EL (cell line): ENCODE measurements around the gene DAPK2.
A peak's percentile ranks its signal among the peaks of the same experiment; 100 is the strongest.

ENCODE experiments used
- DNase-seq: peaks from one replicate; pipeline ENCODE4 v3.0.0-alpha.2; 2016

DAPK2 gene

DNA sequence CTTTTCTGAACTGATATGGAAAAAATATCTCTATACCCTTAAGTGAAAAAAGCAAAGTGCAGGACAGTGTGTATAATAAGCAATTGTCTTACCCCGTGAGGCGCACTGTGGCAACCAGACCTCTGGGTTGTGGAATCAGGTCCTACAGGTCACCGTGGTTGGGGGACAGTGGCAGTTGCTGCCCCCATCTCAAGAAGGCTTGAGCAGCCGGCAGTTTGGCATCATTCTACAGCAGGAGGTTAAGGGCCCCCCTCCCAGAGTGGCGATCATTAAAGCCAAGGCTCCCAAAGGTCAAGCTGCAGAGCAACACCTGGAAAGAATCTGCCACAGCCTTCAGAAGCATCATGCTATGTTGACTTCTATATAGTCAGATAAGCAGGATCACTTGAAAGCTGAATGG is 156.5 kb downstream of the DAPK2 start:
- no peak for DNase-seq

DNA sequence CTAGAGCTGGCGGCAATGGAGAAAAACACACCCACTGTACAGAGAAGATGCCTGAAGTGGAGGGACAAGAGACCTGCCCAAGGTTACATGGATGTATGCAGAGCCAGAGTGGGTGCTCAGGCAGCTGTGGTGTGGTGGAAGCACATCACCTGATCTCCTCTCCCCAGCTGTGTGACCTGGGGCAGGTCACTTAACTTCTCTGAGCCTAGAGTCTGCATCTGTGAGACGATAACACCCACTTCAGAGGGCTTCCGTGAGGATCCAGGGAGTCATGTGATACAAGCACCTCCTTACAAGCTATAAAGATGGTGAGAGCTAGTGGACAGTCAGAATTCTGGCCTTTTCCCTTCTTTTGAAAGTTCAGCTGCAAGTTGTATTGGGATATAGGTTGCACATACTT is 157.5 kb downstream of the DAPK2 start:
- DNase-seq = no peak

DNA sequence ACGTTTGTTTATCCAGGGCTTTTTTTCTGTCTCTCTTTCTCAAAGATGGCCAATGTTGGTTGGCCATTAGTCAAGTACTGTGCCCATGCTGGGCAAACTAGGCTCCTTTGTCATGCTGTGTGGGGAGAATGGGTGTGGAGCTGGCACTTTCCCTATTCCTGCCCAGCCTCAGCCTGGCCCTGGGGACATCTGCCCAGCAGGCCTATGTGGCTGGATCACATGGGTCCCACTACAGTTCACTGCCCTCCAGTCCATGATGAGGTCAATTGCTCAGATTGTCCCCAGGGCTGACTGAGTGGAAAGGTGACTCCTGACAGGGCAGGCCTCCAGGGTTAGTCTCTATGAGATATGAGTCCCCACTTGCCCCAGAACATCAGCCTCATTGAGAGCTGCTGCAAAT is 158.1 kb downstream of the DAPK2 start:
- no peak for DNase-seq

DNA sequence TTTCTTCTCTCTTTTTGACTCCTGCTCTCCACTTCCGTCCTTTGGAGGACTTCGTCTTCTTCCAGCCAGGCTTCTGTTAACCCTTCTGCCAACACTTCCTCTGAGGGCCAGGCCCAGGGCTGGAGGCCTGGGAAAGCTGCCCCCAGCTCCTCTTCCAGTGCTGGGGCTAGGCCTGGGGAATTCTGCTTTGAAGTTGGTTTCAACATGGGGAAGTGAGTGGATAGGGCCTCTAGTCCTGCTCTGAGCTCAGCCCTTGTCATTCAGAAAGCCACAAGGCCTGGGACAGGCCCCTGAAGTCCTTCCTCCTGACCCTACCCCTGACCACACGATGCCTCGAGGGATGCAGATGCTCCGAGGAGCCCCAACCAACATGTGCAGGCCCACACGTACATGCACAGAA is 158.7 kb downstream of the DAPK2 start:
- DNase-seq = no peak

DNA sequence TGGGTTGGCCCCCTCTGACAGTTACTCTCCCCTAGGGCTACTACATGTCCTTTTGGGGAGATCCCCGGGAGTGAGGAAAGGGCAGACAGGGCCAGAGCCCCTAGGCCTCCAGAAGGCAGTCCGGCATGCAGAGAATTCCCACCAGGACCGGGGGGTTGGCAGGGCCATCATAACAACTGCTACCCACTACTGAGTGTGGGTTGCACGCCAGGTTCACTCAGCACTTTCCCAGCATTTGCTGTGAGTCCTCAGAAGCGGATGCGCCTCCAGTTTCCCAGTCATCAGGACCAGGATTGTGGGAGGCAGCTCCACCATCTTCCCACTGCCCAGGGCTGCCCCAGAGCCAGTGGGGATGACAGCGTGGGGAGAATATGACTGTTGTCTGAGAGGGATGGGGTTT is 161.3 kb downstream of the DAPK2 start:
- DNase-seq = no peak

DNA sequence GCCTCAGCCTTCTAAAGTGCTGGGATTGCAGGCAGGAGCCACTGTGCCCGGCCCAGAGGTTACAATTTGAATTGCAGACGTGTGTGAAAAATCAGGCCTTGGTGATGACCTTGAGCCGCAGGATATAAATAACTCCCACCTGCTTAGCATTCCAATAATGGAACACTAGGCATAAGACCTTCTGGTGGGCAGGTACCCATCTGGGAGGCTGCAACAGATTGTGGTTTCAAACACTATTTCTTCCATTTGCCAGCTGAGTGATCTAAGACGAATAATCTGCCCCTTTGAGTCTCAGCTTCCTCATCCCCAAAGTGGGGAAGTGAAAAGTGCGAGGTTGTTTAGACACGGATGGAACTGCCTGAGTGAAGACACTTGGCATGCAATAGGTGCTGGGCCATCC is 164.9 kb downstream of the DAPK2 start:
- no peak for DNase-seq

DNA sequence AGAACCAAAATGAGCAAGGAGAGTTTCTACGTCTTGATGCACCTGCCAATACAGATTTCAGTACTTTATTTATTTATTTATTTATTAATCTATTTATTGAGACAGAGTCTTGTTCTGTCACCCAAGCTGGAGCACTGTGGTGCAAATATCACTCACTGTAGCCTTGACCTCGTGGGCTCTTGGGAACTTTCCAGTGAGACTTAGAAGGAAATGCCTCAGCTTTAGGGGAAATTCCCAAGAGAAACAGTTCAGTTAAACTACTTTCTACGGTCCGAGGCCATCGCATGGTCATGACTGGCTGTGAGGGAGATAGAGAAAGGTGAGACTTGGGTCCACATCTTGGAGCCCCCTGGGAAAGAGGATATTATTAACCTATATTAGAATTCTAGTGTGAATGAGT is 165.5 kb downstream of the DAPK2 start:
- peak; percentile 56 for DNase-seq

DNA sequence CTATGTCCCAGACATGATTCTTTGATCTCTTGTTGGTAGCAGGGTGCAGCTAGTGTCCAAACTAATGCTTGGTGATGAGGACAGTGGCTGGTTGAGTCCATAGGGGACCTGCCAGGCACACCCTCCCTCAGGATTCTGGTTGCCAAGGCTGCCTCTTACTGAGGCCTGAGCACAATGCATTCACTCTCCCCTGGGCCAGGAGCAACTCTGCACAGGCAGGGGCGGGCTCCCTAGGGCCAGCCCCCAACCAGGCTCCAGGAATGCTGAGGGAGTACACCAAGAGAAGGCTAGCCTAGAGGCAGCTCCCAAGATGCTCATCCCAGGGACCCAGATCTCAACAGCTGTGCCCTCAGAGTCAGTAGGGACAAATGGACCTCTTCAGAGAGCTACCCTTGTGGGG is 166.3 kb downstream of the DAPK2 start:
- DNase-seq = no peak

DNA sequence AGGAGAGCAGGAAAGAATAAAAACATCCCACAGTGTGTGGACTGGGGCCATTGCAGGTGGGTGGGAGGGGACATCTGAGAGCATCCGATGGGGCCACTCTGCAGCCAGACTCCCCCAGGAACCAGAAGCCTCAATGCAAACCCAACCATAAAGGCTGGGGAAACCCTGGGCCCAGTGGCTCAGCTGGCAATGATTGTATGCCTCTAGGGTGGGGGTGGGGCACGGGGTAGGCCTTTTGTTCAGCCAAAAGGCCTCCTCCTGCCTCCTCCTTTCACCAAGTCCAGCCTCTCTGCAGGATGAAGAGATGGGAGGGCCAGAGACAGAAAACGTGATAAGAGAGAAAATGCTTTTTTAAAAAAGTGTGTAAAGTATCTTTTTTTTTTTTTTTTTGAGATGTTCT is 167.1 kb downstream of the DAPK2 start:
- DNase-seq = no peak

DNA sequence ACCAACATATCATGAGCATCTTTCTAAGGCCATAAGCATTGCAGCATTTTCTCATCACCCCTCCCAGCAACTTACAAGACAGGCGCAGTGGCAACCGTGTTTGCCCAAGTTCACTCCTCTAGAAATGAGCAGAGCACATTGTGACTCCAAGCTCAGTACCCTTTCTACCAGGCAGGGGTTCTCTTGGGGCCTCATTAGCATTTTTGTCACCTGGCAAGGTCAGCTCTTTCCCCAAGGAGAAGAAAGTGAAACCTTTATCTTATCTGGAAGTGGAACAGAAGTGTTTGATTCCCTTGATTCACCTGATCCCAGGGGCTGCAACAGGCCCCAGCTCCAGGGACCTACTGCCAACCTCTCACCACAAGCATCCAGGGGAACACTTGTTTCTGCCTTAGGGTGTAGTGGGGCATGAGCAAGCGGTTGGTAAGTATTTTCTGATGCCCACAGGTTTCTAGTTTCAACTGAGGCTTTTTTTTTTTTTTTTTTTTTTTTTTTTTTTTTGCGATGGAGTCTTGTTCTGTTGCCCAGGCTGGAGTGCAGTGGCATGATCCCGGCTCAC is 168.5 kb downstream of the DAPK2 start:
- DNase-seq = no peak

DNA sequence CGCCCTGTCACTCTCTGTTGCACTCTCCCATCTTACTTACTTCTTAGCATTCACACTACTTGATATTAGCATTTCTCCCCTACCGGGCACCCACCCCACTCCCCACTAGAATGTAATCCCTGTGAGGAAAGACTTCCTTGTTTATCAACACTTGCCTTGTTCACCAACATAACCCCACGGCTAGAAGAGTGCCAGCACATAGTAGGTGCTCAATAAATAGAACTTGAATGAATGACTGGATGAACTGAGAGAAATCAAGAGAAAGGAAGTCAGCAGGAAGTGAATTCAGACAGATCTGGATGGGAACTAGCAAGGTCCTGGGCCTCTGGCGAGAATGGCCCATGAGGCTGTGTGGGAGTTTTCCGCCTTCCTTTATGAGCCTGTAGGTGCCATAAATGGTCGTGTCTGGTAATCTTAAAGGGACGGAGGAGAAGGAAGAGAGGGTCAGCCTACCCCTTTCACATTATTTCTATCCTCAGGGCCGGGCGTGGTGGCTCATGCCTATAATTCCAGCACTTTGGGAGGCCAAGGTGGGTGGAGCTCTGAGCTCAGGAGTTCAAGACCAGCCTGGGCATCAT is 170.1 kb downstream of the DAPK2 start:
- no peak for DNase-seq

DNA sequence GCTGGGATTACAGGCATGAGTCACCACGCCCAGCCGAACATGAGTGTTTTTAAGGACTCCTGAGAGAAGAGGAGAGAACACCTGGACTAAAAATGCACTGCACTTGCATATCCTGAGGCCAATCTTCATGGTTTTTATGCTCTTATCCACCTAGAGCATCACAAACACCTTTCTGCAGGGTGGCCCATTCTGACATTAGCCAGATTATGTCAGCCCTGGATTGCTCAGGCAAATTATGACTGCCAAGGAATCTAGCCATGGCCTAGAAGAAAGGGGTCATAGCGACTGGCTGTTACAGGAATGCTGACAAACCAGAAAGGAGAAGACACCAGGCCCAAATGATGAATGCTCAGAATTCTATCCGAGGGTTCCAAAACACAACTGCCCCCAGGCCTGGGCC is 171.7 kb downstream of the DAPK2 start:
- DNase-seq = no peak

DNA sequence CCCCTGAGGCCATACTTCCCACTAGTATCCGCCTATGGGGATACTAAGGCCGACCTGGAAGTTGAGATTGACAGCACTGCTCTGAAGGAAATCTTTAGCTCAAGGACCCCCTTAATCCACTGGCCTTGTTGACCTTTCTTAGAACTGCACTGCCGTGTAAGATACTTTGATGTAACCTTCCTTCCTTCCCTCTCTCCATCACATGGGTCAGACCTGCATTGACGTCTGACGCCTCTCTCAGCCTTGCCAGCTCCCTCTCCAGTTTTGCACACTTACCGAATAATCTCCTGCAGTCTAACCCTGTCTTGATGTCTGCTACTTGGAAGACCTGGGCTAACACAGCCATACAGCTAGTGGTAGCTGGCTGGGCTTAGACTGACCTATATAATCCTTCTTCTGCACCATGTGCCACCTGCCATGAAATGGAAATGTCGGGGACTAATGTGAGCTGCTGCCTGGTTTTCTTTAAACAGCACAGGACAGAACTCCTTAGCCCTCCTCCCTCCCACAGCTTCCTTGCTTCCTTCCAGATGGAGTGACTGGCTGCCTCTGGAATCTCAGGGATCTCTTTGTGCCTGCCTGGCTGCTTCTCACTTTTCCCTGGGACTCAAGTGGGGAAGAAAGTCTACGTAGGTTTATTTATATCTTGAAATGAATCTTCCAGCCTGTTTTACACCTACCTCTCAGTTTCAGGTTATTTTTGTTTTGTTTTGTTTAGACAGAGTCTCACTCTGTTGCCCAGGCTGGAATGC is 173.3 kb downstream of the DAPK2 start:
- DNase-seq = peak; percentile 41

DNA sequence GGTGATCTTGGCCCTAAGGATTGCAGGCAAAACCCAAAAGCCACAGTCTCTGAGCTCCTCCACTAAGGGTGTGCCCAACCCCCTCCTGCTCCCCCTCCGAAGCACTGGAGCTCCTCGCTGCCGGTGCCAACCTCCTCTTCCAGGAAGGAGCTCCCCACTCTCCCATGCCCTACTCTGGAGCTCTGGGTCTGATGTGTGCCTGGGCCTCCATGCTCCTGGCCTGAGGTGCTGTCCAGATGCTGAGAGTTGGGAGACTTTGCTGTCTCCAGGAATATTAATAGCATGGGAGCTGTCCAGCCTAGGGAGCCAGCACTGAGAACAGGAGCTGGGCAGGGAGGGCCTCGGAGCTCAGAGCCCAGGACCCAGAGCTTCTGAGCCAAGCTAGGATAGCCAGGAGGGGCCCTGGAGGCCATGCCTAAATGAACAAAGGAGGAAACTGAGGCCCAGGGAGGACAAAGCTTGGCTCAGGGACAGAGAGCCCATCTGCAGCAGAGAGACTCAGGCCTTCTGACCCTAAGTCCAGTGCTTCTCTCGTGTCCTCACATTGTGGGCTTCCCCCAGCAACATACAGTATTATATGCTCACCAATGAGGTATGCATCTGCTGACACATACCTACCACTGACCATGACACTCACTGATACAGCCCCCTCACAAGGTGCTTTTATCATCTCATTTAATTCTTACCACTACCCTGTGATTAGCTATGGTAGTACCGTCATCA is 175.6 kb downstream of the DAPK2 start:
- peak; percentile 74 for DNase-seq

DNA sequence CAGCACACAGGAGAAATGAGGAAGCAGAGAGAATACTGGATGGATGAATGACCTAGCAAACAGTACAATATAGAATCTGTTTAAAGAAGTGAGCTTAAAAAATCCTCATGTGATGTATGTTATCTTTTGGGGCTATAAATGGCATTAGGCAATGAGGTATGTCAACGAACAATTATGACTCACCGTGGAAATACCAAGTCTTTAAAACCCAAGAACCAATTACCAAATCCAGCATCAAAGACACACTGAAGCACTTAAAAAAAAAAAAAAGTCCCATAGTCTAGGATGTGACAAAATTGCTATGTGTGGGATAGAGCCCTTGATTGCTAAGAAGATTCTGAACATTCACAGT is 176.3 kb downstream of the DAPK2 start:
- peak; percentile 41 for DNase-seq

DNA sequence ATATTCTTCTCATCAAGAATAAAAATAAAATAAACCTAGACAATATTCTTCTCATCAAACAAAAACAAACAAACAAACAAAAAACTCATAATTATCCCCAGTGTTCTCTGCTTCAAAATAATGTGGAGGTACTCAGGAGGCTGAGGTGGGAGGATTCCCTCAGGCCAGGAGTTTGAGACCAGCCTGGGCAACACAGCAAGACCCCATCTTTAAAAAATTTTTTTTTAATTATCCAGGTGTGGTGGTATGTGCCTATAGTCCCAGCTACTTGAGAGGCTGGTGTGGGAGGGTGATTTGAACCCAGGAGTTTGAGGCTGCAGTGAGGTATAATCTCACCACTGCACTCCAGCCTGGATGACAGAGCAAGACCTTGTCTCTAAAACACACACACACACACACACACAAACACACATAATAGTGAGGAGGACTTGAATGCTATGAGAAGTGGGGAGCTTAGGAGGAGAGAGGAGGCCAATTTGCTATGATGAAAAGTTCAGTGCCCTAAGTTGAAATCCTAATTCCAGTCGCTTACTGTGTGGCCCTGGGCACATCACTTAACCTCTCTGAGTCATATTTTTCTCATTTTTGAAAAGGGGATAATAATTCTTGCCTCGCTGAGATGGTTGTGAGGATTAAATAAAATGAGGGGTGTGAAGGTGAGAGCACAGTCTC is 176.8 kb downstream of the DAPK2 start:
- no peak for DNase-seq

DNA sequence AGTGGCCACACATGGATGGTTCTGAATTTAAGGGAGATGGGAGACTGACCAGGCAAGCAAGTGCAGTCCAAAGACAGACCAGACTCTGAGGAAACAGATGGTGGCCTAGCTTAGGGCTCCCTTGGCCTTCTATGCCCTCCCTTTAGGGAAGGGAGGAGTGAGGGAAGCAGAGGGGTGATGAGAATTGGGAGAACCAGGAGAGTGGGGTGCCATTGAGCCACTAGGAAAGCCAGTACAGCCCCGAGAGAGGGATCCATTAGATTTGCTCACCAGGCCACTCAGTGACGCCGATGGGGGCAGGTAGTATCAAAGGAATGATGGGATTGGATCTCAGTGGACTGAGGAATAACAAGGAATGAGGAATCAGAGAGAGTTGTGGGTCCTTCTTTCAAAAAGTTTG is 182.1 kb downstream of the DAPK2 start:
- no peak for DNase-seq

DNA sequence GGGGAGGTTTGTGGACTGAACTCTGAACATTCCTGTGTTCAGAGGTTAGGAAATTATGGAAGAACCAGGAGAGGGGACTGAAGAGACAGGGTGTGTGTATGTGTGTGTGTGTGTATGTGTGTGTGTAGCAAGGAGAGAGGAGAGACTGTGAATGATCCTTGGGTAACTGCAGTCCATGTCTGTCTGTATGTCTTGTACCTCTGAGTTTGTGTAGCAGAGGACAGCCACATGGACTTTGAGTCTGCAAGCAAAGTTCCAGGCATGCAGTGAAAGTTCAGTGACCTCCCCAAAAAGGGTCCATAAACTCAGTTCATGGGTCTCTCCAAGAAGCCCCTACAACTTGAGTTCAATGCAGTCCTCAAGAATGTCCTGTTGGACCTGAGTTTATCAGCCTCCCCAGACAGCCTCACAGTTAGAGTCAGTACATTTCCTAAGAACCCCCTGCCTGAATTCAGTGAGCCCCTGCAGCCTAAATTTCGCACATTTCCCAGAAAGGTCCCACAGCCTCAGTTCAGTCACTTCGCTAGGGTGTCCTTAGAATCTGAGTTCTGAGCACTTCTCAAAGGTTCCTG is 184.3 kb downstream of the DAPK2 start:
- no peak for DNase-seq

DNA sequence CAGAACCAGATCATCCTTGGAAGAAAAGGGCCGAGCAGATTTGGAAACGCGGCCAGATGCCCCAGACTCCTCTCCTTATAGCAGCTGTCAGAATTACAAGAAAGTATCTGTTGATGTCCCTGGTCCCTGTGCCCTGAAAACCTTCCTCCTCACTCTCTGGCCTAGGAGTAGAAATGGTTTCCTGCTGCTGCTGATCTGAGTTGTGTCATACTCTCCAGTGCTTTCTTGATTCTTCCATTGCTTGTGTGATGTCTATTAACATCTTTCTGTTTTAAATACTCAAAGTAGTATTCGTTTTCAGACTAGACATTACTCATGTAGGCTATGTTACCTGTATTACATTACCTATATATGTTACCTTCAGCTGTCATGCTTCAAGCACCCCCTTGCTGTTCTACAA is 185.7 kb downstream of the DAPK2 start:
- DNase-seq = no peak

DNA sequence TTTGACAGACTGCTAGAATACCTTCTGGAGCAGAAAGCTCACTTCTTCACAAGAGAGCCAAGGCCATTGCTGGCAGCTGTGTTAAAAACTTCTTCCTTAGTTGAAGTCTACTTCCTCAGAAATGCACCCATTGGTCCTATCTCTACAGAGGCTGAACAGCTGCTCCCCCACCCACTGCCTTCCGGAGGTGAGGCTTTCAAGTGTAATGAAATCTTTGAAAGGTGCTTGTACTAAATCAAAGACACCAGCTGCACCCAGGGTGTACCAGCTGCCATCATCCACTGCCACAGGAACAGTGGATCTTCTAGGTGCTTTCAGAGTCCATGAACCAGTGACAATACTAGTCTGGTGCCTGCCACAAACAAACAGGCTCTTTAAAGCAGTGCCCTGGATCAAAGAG is 186.1 kb downstream of the DAPK2 start:
- no peak for DNase-seq

DNA sequence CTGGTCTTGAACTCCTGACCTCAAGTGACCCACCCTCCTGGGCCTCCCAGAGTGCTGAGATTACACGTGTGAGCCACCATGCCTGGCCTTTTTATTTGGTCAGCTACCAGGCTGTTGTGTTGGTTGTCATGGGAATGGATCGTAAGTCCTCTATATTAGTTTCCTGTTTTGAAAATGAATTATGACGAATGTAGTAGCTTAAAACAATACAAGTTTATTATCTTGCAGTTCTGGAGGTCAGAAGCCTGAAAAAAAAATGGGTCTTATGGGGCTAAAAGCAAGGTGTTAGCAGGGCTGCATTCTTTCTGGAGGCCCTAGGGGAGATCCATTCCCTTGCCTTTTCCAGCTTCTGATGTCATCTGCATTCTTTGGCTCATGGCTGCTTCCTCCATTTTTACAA is 187.4 kb downstream of the DAPK2 start:
- DNase-seq = peak; percentile 79

DNA sequence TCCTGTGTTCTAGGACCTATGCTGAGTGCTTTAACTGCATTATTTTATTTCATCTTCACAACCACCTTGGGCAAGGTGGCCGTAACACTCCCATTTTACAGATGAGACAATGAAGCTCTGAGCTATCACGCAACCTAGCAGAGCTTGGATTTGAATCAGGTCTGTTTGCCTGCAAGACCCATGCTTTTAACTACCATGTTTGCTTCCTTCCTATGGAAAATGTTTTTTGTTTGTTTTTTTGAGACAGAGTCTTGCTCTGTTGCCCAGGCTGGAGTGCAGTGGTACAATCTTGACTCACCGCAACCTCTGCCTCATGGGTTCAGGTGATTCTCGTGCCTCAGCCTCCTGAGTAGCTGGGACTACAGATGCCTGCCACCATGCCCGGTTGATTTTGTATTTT is 187.8 kb downstream of the DAPK2 start:
- DNase-seq = no peak

DNA sequence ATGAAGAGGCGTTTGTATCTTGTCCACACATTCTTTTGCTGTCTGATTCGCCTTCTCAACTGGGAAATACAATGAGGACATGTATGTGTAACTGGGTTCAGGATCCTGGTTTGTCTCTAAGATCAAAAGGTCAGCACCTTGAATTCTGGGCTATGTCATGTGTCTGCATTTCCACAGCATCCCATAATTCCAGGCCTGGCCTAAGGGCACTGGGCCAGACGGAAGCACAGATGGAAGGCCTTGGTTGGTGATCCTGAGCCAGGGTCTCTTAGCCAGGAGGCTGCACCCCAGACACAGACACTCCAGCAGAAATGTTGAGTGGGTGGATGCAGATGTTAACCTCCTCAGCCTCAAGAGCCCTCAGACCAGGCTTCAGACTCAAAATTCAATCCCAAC is 188.8 kb downstream of the DAPK2 start:
- DNase-seq = peak; percentile 18
